NCI-H2171 (cell line): ENCODE measurements around the gene CAV1.
A peak's percentile ranks its signal among the peaks of the same experiment; 100 is the strongest.
"Not testable (repeated sequence)": the region's sequence is repeated elsewhere in the genome, so short reads cannot be mapped to it uniquely, and the experiment has no call there.

Experiments
- DNase-seq: peaks from one replicate; lab custom pipeline; 2025; lab: John Stamatoyannopoulos, UW

CAV1 gene

GRCh38 chr7:116582164-116582732 is 57.4 kb downstream of the CAV1 start:
- DNase-seq, result no peak

GRCh38 chr7:116582806-116583444 is 58.1 kb downstream of the CAV1 start:
- DNase-seq, result no peak

- no peak for DNase-seq
These were observed 58.8 kb downstream of the CAV1 start for GRCh38 chr7:116583653-116584052.

- DNase-seq, result no peak
These were observed 59.9 kb downstream of the CAV1 start for GRCh38 chr7:116584721-116585120.

GRCh38 chr7:116585392-116585791 is 60.6 kb downstream of the CAV1 start:
- DNase-seq, result no peak

- DNase-seq, result no peak
These were observed 61.1 kb downstream of the CAV1 start for GRCh38 chr7:116585967-116586366.

- DNase-seq, result not testable (repeated sequence)
These were observed 62.4 kb downstream of the CAV1 start for GRCh38 chr7:116587200-116587599.

- no peak for DNase-seq
These were observed 63.4 kb downstream of the CAV1 start for GRCh38 chr7:116588225-116588624.

GRCh38 chr7:116588641-116589594 is 64.1 kb downstream of the CAV1 start:
- peak; percentile 16 for DNase-seq

- peak; percentile 2 for DNase-seq
These were observed 66.6 kb downstream of the CAV1 start for GRCh38 chr7:116591202-116592040.

GRCh38 chr7:116592041-116592355 is 67.2 kb downstream of the CAV1 start:
- no peak for DNase-seq

- no peak for DNase-seq
These were observed 67.6 kb downstream of the CAV1 start for GRCh38 chr7:116592445-116592844.

GRCh38 chr7:116593359-116594075 is 68.7 kb downstream of the CAV1 start:
- no peak for DNase-seq

GRCh38 chr7:116595063-116595462 is 70.2 kb downstream of the CAV1 start:
- no peak for DNase-seq

- DNase-seq, result no peak
These were observed 72.5 kb downstream of the CAV1 start for GRCh38 chr7:116597384-116597783.

- no peak for DNase-seq
These were observed 73.4 kb downstream of the CAV1 start for GRCh38 chr7:116598278-116598677.

GRCh38 chr7:116598861-116599260 is 74.0 kb downstream of the CAV1 start:
- DNase-seq, result no peak

- no peak for DNase-seq
These were observed 76.6 kb downstream of the CAV1 start for GRCh38 chr7:116601426-116601825.

- no peak for DNase-seq
These were observed 82.5 kb downstream of the CAV1 start for GRCh38 chr7:116607299-116607698.

- DNase-seq, result no peak
These were observed 85.4 kb downstream of the CAV1 start for GRCh38 chr7:116610210-116610609.

- no peak for DNase-seq
These were observed 85.9 kb downstream of the CAV1 start for GRCh38 chr7:116610721-116611120.
